Heart right ventricle (tissue), 16 donors: Measurements from ENCODE around the gene PLB1. TPM values are rescaled to one million over a fixed set of nuclear protein-coding genes. Genes with fewer than 3 reads are reported as not detected.
A peak's percentile ranks its signal among the peaks of the same experiment; 100 is the strongest.

Experiments
- ATAC-seq, 8 donors: fragments of 200-7000 bp; cut with Tn5 transposase; one replicate each; pipeline ENCODE4 v1.9.1; 2020; ENCODE audit warnings: mild to moderate bottlenecking in 8 of 8, moderate library complexity in 8 of 8, moderate number of reproducible peaks in 1 of 8
- DNase-seq, 2 donors: peaks; one replicate each; pipeline ENCODE4 v3.0.0-alpha.2; 2020
- H3K27ac ChIP-seq, 10 donors: fragments of 200-600 bp; sonication (generic) in 2 of 10; one replicate each; pipeline versions ENCODE4 v1.5.0 to v1.8.0; 2020 to 2022; ENCODE audit warnings: mild to moderate bottlenecking in 3 of 10
- H3K27me3 ChIP-seq, 7 donors: fragments of 200-600 bp; one replicate each; pipeline ENCODE4 v1.8.0; 2021 to 2022; ENCODE audit warnings: mild to moderate bottlenecking in 2 of 7
- H3K36me3 ChIP-seq, 9 donors: fragments of 200-600 bp; sonication (generic) in 1 of 9; one replicate each; pipeline versions ENCODE4 v1.5.0 to v1.8.0; 2020 to 2022; ENCODE audit warnings: mild to moderate bottlenecking in 2 of 9
- H3K4me1 ChIP-seq, 9 donors: fragments of 200-600 bp; sonication (generic) in 1 of 9; one replicate each; pipeline versions ENCODE4 v1.5.0 to v1.8.0; 2020 to 2022; ENCODE audit warnings: mild to moderate bottlenecking in 4 of 9
- H3K4me3 ChIP-seq, 10 donors: fragments of 200-600 bp; sonication (generic) in 2 of 10; one replicate each; pipeline versions ENCODE4 v1.5.0 to v1.8.0; 2020 to 2022; ENCODE audit warnings: mild to moderate bottlenecking in 7 of 10, moderate library complexity in 2 of 10
- H3K9me3 ChIP-seq, 11 donors: fragments of 200-600 bp in 10 of 11; sonication (generic) in 2 of 11; one replicate each; pipeline versions ENCODE4 v1.5.0 to v1.8.0; 2013 to 2022; ENCODE audit warnings: mild to moderate bottlenecking in 2 of 11, control low read depth in 1 of 11, moderate library complexity in 1 of 11
- CTCF ChIP-seq, 9 donors: fragments of 200-600 bp; sonication (generic) in 2 of 9; IDR thresholded peaks; one replicate each; pipeline versions ENCODE4 v1.5.0 to v1.8.0; 2021 to 2022; ENCODE audit warnings: antibody characterized with exemption in 9 of 9, mild to moderate bottlenecking in 5 of 9, moderate library complexity in 1 of 9
- WGBS, 2 donors: extraction: QIAGEN DNeasy Blood & Tissue Kit; methylation state at CpG; one replicate each; pipeline ENCODE4 v1.1.7; 2013; ENCODE audit warnings: inconsistent platforms in 1 of 2; 5-methylcytosine and 5-hydroxymethylcytosine counted together
- intact Hi-C, 10 donors: fragments of 100-400 bp; cut with DNase I; formaldehyde crosslinking; loops; one replicate each; pipeline versions ENCODE4 v1.11.1 to v1.14.2; 2022
- polyA plus RNA-seq, 2 donors: library from polyadenylated mRNA; stranded (reverse); fragments of 200-250 nt; gene quantifications; one replicate each; pipeline ENCODE4 v1.2.3, GENCODE V29; 2013
- total RNA-seq, 10 donors: library from RNA; stranded (reverse); fragmentation: NEBNext Ultra II Directional in 3 of 10; extraction: Animal tissue kit (Norgen Biotek cat#: 25700) in 3 of 10; gene quantifications; one replicate each; pipeline versions ENCODE4 v1.2.1 to v1.2.4, GENCODE V29; 2021 to 2023
- donor health status: Arrhythmogenic right ventricular cardiomyopathy.
- donor health status: ischemic (EF 13 %, LVEDD 7.1; RV severe dilation, severe dysfunction).
- donor health status: healthy with polysubstance abuse.
- donor health status: DM: no; HTN: yes; CAD: no.
- donor health status: DM: no; HTN: no; CAD: no.
- donor health status: ischemic (EF 25% LVEDD 6.9; RV normal size, moderate dysfunction).
- donor health status: ischemic (EF 25% LVEDD 5.7; RV mildly dilated, moderate dysfunction).
- donor health status: healthy.
- donor health status: DM: yes; HTN: yes; CAD: no.
- donor health status: Ischemic cardiomyopathy.
- donor health status: ischemic (EF 35%, LVEDD 5.7; RV mildly dilated, moderate dysfunction).
- donor health status: nonischemic (EF 11% LVEDD 7.7; RV severe dilation, severe dysfunction).
- donor health status: DM: yes; HTN: yes; CAD: no.
- donor health status: PGD.
- donor health status: ischemic (EF 29% LVEDD 5.4; RV normal size, mild dysfunction).
- donor health status: nonischemic (EF 23%, LVEDD 6.1; RV moderate dilation, normal function).

Gene PLB1
- total and polyA plus RNA-seq, 12 donors = 0.34 to 6.1 (median 1.4) TPM

DNA sequence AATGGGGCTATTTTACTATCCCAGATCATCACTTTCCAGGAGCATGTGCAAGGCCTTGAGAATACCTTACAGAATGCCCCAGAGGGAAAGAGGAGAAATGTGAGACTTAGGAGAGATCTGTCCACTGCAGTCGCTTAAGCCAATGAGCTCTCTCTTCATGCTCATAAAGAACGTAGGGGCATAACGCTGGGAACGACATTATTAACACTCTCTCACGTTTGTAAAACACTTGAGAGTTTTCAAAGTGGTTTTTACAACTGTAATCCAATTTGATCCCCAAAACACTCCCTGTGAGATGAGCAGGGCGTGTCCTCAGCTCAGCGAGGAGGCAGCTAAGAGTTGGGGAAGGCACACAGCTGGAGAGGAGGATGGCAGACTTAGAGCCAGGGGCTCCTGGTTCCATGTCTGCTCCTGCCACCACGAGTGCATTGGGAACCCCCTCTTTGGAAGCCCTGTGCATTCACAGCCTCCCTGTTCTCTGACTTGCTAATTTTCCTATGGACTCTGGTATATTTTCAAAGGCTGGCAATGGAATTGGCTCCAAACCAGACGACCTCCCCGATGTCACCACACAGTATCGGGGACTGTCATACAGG, 97.4 kb downstream of the PLB1 start:
- DNase-seq = no peak
- Histone ChIP-seq H3K9me3 (no peaks in the 10 kb centered on the region), H3K27ac (no peak overlapping the region), H3K36me3 (no peaks in the 10 kb centered on the region), H3K4me3 (no peak overlapping the region), H3K27me3 (no peaks in the 10 kb centered on the region), H3K4me1 (peaks cover 0 to 38% (median 23%) of the 10 kb centered on the region in 9 donors)
- no peak for ATAC-seq
- TF ChIP-seq CTCF (IDR thresholded peaks at IDR 0.05) = no peak
- intact Hi-C loops = loop anchor here in 5 of 10 donors (5.0 to 10.0 kb wide), 5 partner anchors 72 to 222 kb away; partner anchors contain the start of genes PPP1CB (in 2 of the 5) and SPDYA (in 1 of the 5)
- 80 to 84% methylated on average over 11 of the region's 11 CpGs for WGBS, 2 donors

GRCh38 chr2:28594000-28594331, 98.1 kb downstream of the PLB1 start:
- Histone ChIP-seq H3K36me3 (no peaks in the 10 kb centered on the region), H3K27ac (peak overlapping the region in 8 of 10 donors; percentile 81 to 95 (median 89)), H3K4me3 (peak overlapping the region in 5 of 10 donors; percentile 3 to 30 (median 29)), H3K27me3 (no peaks in the 10 kb centered on the region), H3K4me1 (peaks cover 0 to 41% (median 19%) of the 10 kb centered on the region in 9 donors), H3K9me3 (no peaks in the 10 kb centered on the region)
- intact Hi-C loops = loop anchor here in 9 of 10 donors (1.0 to 10.0 kb wide), 11 partner anchors 28 to 221 kb away; partner anchors contain the start of genes PPP1CB (in 4 of the 9) and SPDYA (in 1 of the 9)
- no peak for TF ChIP-seq CTCF (IDR thresholded peaks at IDR 0.05)
- no peak for ATAC-seq
- DNase-seq = no peak
- WGBS, 2 donors = 43 to 59% methylated on average over 9 of the region's 9 CpGs

DNA sequence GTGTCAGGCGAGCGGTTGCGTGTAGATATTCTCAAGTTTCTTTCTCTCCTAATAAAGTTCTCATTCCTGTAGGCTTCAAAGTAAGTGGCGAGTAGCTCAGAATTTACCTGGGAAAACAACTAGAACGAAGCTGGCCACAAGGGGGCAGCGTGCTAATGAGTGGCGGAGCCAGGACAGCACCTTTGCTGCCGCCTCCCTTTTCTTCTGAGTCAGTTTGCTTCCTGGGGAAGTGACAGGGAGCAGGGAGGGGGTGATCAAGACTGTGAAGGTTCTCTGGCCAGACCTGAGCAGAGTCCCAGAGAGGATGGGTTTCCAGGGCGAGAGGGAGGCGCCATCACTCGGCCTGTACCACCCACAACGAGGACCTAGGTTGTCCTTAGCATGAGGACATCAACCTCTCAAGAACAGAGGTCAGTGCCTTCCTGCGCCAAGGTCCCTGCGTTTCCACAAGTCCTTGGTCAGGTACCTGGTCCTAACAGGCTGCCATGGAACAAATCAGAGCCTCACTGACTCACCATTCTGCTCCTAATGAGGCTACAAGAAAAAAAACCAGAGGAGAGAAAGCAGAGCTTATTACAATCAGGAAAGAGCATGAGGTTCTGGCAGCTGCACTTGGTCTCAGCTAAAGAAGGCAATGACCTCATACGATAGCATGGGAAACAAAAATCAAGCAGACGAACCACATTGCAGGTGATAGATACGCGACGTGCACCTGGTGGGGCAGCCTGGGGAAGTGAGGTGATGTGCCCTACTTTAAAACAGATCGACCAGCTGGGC, 98.7 kb downstream of the PLB1 start:
- H3K27ac ChIP-seq = peak overlapping the region; percentile 53 to 95 (median 86)
- peaks cover 0 to 44% (median 20%) of the 10 kb centered on the region in 9 donors for H3K4me1 ChIP-seq
- no peaks in the 10 kb centered on the region for H3K9me3 ChIP-seq
- intact Hi-C loops = loop anchor here in 9 of 10 donors (1.0 to 10.0 kb wide), 11 partner anchors 28 to 220 kb away; partner anchors contain the start of genes PPP1CB (in 4 of the 9) and SPDYA (in 1 of the 9)
- DNase-seq (peak; percentile 86 to 89), ATAC-seq (peak; percentile 74 to 93 (median 86))
- peak overlapping the region in 6 of 10 donors; percentile 3 to 30 (median 28) for H3K4me3 ChIP-seq
- TF ChIP-seq CTCF (IDR thresholded peaks at IDR 0.05) = peak; percentile 68 to 93 (median 86)
- 10 to 11% methylated on average over 20 of the region's 20 CpGs for WGBS, 2 donors
- no peaks in the 10 kb centered on the region for H3K27me3 ChIP-seq
- H3K36me3 ChIP-seq = no peaks in the 10 kb centered on the region

DNA sequence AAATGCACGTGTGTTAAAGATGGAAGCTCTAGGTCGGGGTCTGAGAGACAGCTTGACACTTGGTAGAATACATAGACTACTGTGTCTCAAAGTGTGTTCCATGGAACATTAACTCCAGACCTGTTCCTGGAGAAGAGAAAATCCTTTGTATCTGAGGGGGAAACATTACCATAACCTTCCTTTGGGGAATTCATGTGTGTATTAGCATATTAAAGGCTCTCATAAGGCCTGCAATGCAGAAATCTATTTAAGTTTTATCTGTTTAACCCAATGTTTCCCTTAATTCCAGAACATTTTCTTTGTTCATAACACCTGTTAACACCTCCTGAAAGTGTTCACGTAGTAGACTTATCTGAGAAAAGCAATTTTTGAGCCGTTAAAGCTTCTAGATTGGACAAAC, 99.5 kb downstream of the PLB1 start:
- H3K27ac ChIP-seq = peak overlapping the region; percentile 53 to 95 (median 86)
- peaks cover 0 to 44% (median 20%) of the 10 kb centered on the region in 9 donors for H3K4me1 ChIP-seq
- H3K9me3 ChIP-seq = no peaks in the 10 kb centered on the region
- ATAC-seq (no peak), DNase-seq (no peak)
- no peak for TF ChIP-seq CTCF (IDR thresholded peaks at IDR 0.05)
- H3K36me3 ChIP-seq = no peaks in the 10 kb centered on the region
- no peaks in the 10 kb centered on the region for H3K27me3 ChIP-seq
- H3K4me3 ChIP-seq = no peak overlapping the region
- 84 to 87% methylated on average over 4 of the region's 4 CpGs for WGBS, 2 donors
- intact Hi-C loops = loop anchor here in 6 of 10 donors (2.0 to 10.0 kb wide), 6 partner anchors 69 to 219 kb away; partner anchors contain the start of genes PPP1CB (in 2 of the 6) and SPDYA (in 1 of the 6)
